CD8-positive, alpha-beta memory T cell (primary cell): ENCODE results near the gene OVCH2. TPM values are rescaled to one million over a fixed set of nuclear protein-coding genes. Genes with fewer than 3 reads are reported as not detected.
A peak's percentile ranks its signal among the peaks of the same experiment; 100 is the strongest.
"Not testable (repeated sequence)": the region's sequence is repeated elsewhere in the genome, so short reads cannot be mapped to it uniquely, and the experiment has no call there.

Experiments used
- CTCF ChIA-PET: fragments of 350-600 bp; sonication (Branson Sonifier 250); formaldehyde crosslinking; loops from one replicate; lab custom pipeline; 2021; ENCODE audit warnings: antibody characterized with exemption; lab: Charles Lee
- POLR2A ChIA-PET: fragments of 350-600 bp; sonication (Branson Sonifier 250); formaldehyde crosslinking; loops from one replicate; lab custom pipeline; 2021; ENCODE audit warnings: antibody characterized with exemption; lab: Charles Lee
- DNase-seq, 5 donors: peaks; one replicate each; pipeline versions ENCODE4 v3.0.0 to v3.0.0-alpha.2; 2020 to 2022; ENCODE audit warnings: mixed read lengths in 1 of 5
- H3K27ac ChIP-seq: one replicate; pipeline ENCODE4 v1.7.0; 2013; ENCODE audit warnings: low read depth, mild to moderate bottlenecking, low read length, moderate library complexity
- H3K27me3 ChIP-seq: 2 replicates; pipeline ENCODE4 v1.7.0; 2013; ENCODE audit warnings: low read length, mild to moderate bottlenecking; ENCODE audit not compliant: insufficient read depth, poor library complexity, severe bottlenecking
- H3K36me3 ChIP-seq: 2 replicates; pipeline ENCODE4 v1.7.0; 2013; ENCODE audit warnings: mild to moderate bottlenecking, low read length, moderate library complexity; ENCODE audit not compliant: insufficient read depth
- H3K4me1 ChIP-seq: 2 replicates; pipeline ENCODE4 v1.7.0; 2013; ENCODE audit warnings: mild to moderate bottlenecking, low read length, moderate library complexity; ENCODE audit not compliant: insufficient read depth
- H3K4me3 ChIP-seq: 2 replicates; pipeline ENCODE4 v1.7.0; 2013; ENCODE audit warnings: mild to moderate bottlenecking, low read length
- H3K9me3 ChIP-seq: 2 replicates; pipeline ENCODE4 v1.7.0; 2013; ENCODE audit warnings: mild to moderate bottlenecking, low read length
- H3K27ac Mint-ChIP-seq, 8 donors: one replicate each; pipeline ENCODE4 v1.8.0; 2020 to 2021; ENCODE audit warnings: mixed read lengths in 8 of 8, mild to moderate bottlenecking in 6 of 8, inconsistent platforms in 3 of 8, moderate library complexity in 3 of 8
- H3K27me3 Mint-ChIP-seq, 2 donors: one replicate each; pipeline ENCODE4 v1.8.0; 2020 to 2021; ENCODE audit warnings: mixed read lengths in 2 of 2, mild to moderate bottlenecking in 1 of 2, moderate library complexity in 1 of 2
- H3K36me3 Mint-ChIP-seq, 3 donors: one replicate each; pipeline ENCODE4 v1.8.0; 2020 to 2021; ENCODE audit warnings: mixed read lengths in 3 of 3, inconsistent platforms in 1 of 3, mild to moderate bottlenecking in 1 of 3
- H3K4me1 Mint-ChIP-seq, 3 donors: one replicate each; pipeline ENCODE4 v1.8.0; 2020 to 2021; ENCODE audit warnings: mixed read lengths in 3 of 3, inconsistent platforms in 1 of 3, mild to moderate bottlenecking in 1 of 3
- H3K4me3 Mint-ChIP-seq, 7 donors: one replicate each; pipeline ENCODE4 v1.8.0; 2020 to 2021; ENCODE audit warnings: mixed read lengths in 7 of 7, mild to moderate bottlenecking in 6 of 7, moderate library complexity in 4 of 7, inconsistent platforms in 2 of 7
- H3K9me3 Mint-ChIP-seq, 5 donors: one replicate each; pipeline ENCODE4 v1.8.0; 2020 to 2022; ENCODE audit warnings: mixed read lengths in 5 of 5, mild to moderate bottlenecking in 3 of 5, moderate library complexity in 2 of 5, inconsistent platforms in 1 of 5
- polyA plus RNA-seq: library from polyadenylated mRNA; unstranded; fragments of 300-500 nt; fragmentation: Illumina TruSeq; gene quantifications from one replicate; pipeline ENCODE4 v1.2.3, GENCODE V29; 2021
- total RNA-seq, 2 experiments: library from RNA; stranded (reverse); gene quantifications; one replicate each; pipeline ENCODE4 v1.2.3, GENCODE V29; 2021

The OVCH2 gene, protein sequence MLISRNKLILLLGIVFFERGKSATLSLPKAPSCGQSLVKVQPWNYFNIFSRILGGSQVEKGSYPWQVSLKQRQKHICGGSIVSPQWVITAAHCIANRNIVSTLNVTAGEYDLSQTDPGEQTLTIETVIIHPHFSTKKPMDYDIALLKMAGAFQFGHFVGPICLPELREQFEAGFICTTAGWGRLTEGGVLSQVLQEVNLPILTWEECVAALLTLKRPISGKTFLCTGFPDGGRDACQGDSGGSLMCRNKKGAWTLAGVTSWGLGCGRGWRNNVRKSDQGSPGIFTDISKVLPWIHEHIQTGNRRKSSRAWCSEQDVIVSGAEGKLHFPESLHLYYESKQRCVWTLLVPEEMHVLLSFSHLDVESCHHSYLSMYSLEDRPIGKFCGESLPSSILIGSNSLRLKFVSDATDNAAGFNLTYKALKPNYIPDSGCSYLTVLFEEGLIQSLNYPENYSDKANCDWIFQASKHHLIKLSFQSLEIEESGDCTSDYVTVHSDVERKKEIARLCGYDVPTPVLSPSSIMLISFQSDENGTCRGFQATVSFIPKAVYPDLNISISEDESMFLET
- total RNA-seq (not detected), polyA plus RNA-seq (not detected)

DNA sequence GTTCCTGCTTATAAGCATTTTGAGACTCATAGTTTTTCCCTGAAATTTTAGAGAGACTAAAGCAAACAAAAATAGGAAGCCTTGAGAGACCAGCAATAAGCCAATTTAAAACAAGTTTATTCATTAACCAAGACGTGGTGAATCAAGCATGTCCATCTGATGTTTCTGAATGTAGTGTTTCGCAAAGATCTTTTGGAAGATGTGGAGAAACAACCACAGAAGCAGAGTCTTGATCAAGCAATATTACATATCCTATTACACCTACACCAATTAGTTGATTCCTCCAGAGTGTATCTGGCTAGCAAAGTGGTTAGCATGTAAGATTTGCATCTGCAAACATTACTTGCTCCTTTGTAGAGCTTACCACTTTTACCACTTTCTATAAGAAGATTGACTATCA, at the start of gene OVCH2:
Gene OVCH2, minus strand, starts transcription at position 101 of the 400 bp plus-strand sequence. Its CDS starts 83 bp downstream, at position 18.
- no peak for DNase-seq
- Histone ChIP-seq H3K36me3 (no peaks in the 10 kb centered on the region), H3K4me3 (no peak within 1 kb of the TSS), H3K9me3 (no peaks in the 10 kb centered on the region), H3K4me1 (no peaks in the 10 kb centered on the region), H3K27ac (no peak within 1 kb of the TSS), H3K27me3 (no peaks in the 10 kb centered on the region)
- CTCF ChIA-PET, result no interaction called here
- Mint-ChIP-seq H3K27ac (no peak within 1 kb of the TSS), H3K36me3 (no peaks in the 10 kb centered on the region), H3K4me1 (no peaks in the 10 kb centered on the region), H3K9me3 (peaks cover 0 to 6% (median 0%) of the 10 kb centered on the region in 5 donors), H3K27me3 (peaks cover 6 to 62% of the 10 kb centered on the region in 2 donors), H3K4me3 (no peak within 1 kb of the TSS)
- POLR2A ChIA-PET, result no interaction called here

DNA sequence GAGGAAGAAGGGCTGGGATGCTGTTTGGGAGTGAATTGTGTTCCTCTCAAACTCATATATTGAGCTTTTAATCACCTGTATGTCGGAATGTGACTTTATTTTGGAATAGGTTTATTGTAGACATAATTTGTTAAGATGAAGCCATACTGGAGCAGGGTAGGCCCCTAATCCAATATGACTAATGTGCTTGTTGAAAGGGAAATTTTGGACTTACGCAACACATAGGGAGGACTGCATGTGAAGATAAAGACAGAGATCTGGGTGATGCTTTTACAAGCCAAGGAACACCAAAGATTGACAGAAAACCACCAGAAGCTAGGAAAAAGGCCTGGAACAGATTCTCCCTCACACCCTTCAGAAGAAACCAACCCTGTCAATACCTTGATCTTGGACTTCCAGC, 43.2 kb upstream of the OVCH2 start:
- no peak overlapping the region for H3K27ac Mint-ChIP-seq
- H3K4me3 ChIP-seq, result no peak overlapping the region
- DNase-seq, result no peak
- no peaks in the 10 kb centered on the region for H3K36me3 Mint-ChIP-seq
- no peaks in the 10 kb centered on the region for H3K4me1 Mint-ChIP-seq
- H3K27me3 Mint-ChIP-seq, result peaks cover 4 to 12% of the 10 kb centered on the region in 2 donors
- no peaks in the 10 kb centered on the region for H3K27me3 ChIP-seq
- H3K9me3 Mint-ChIP-seq, result peaks cover 0 to 2% (median 0%) of the 10 kb centered on the region in 5 donors
- no peaks in the 10 kb centered on the region for H3K36me3 ChIP-seq
- H3K9me3 ChIP-seq, result no peaks in the 10 kb centered on the region
- H3K27ac ChIP-seq, result no peak overlapping the region
- ChIA-PET POLR2A (no interaction called here), CTCF (no interaction called here)
- H3K4me1 ChIP-seq, result no peaks in the 10 kb centered on the region
- no peak overlapping the region for H3K4me3 Mint-ChIP-seq

DNA sequence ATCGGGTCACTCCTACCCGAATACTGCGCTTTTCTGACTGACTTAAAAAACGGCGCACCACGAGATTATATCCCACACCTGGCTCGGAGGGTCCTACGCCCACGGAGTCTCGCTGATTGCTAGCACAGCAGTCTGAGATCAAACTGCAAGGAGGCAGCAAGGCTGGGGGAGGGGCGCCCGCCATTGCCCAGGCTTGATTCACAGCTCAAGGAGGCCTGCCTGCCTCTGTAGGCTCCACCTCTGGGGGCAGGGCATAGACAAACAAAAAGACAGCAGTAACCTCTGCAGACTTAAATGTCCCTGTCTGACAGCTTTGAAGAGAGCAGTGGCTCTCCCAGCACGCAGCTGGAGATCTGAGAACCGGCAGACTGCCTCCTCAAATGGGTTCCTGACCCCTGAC, 28.5 kb upstream of the OVCH2 start:
- DNase-seq, H3K9me3 Mint-ChIP-seq, H3K4me3 ChIP-seq, H3K4me1 Mint-ChIP-seq, POLR2A ChIA-PET, H3K9me3 ChIP-seq, H3K4me3 Mint-ChIP-seq, H3K36me3 ChIP-seq, H3K27ac Mint-ChIP-seq, H3K27ac ChIP-seq, CTCF ChIA-PET, H3K27me3 ChIP-seq, H3K4me1 ChIP-seq, H3K36me3 Mint-ChIP-seq: not testable (repeated sequence)
- H3K27me3 Mint-ChIP-seq, result peaks cover 0 to 29% of the 10 kb centered on the region in 2 donors

DNA sequence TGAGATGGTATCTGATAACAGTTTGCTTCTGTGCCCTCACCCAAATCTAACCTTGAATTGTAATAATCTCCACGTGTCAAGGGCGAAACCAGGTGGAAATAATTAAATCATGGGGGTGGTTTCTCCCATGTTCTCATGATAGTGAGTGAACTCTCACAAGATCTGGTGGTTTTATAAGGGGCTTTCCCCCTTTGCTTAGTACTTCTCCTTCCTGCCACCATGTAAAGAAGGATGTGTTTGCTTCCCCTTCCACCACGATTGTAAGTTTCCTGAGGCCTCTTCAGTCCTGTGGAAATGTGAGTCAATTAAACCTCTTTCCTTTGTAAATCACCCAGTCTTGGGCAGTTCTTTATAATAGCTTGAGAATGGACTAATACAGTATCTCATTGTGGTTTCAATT, 8.5 kb upstream of the OVCH2 start:
- ChIA-PET CTCF (no interaction called here), POLR2A (no interaction called here)
- Mint-ChIP-seq H3K36me3 (no peaks in the 10 kb centered on the region), H3K9me3 (peaks cover 0 to 7% (median 5%) of the 10 kb centered on the region in 5 donors), H3K27me3 (peaks cover 8 to 41% of the 10 kb centered on the region in 2 donors), H3K4me3 (no peak overlapping the region), H3K4me1 (no peaks in the 10 kb centered on the region), H3K27ac (no peak overlapping the region)
- no peak for DNase-seq
- Histone ChIP-seq H3K27ac (no peak overlapping the region), H3K9me3 (no peaks in the 10 kb centered on the region), H3K4me3 (no peak overlapping the region), H3K36me3 (no peaks in the 10 kb centered on the region), H3K4me1 (no peaks in the 10 kb centered on the region), H3K27me3 (no peaks in the 10 kb centered on the region)

DNA sequence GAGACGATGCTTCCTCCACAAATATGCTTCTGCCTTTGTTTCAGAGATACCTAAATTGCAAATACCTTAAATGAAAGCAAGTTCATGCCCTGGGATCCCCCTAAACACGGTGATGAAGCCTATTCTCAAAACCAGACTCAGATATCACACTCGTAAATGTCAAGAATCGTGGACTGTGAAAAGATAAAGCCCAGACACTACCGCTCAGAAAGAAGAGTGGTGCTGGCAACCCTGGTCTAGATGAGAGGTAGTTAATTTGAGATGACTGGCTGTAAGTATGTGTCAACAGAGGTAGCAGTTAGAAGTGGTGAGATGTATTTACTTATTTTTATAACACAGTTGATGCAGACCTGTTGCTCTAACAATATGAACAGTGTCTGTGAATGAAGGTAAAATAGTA, 2.5 kb downstream of the OVCH2 start:
- Histone ChIP-seq H3K9me3 (no peaks in the 10 kb centered on the region), H3K36me3 (no peaks in the 10 kb centered on the region), H3K4me3 (no peak overlapping the region), H3K27ac (no peak overlapping the region), H3K27me3 (no peaks in the 10 kb centered on the region), H3K4me1 (no peaks in the 10 kb centered on the region)
- H3K4me1 Mint-ChIP-seq, result no peaks in the 10 kb centered on the region
- H3K4me3 Mint-ChIP-seq, result no peak overlapping the region
- H3K27ac Mint-ChIP-seq, result no peak overlapping the region
- CTCF ChIA-PET, result no interaction called here
- DNase-seq, result no peak
- H3K36me3 Mint-ChIP-seq, result no peaks in the 10 kb centered on the region
- H3K9me3 Mint-ChIP-seq, result no peaks in the 10 kb centered on the region
- POLR2A ChIA-PET, result no interaction called here
- H3K27me3 Mint-ChIP-seq, result peaks cover 8 to 60% of the 10 kb centered on the region in 2 donors

DNA sequence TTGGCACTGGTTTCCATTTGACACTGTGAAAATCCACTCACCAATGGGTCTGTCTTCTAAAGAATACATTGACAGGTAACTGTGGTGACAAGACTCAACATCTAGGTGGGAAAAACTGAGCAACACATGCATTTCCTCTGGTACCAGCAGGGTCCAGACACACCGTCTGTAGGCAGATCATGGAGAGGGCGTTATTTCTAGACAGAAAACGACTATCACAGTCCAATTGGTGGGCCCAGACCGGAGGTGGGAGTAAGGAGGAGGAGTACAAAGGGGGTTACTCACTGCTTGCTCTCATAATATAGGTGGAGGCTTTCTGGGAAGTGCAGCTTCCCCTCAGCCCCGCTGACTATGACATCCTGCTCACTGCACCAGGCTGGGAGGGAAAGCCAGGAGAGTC, 9.9 kb downstream of the OVCH2 start:
- peaks cover 10 to 50% of the 10 kb centered on the region in 2 donors for H3K27me3 Mint-ChIP-seq

DNA sequence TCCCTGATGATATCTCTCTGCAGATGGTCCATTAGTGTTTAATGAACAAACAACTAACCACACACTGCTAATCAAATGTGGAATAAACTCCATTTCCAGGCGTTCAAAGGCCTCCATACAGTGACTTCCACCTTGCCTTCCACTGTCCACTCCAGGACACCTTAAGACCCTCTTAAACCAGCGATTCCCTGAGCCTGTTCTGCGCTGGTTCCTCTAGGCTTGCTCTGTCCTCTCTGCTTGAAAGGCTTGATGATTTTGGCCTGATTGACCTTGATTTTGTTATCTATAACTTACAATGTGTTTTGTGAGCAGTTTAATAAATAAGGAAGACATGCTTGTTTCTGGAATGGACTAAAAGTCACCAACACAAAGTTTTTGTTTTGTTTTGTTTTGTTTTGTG, 12.0 kb downstream of the OVCH2 start:
- peaks cover 8% of the 10 kb centered on the region for H3K27me3 ChIP-seq
- ChIA-PET CTCF (interaction anchor here (0.6 to 1.4 kb wide), 8 partner anchors 9 to 252 kb away, joined by 3 to 7 read pairs (median 3); no protein-coding TSS in a partner anchor), POLR2A (no interaction called here)
- no peaks in the 10 kb centered on the region for H3K4me1 Mint-ChIP-seq
- H3K27ac ChIP-seq, result no peak overlapping the region
- no peaks in the 10 kb centered on the region for H3K9me3 ChIP-seq
- H3K4me1 ChIP-seq, result no peaks in the 10 kb centered on the region
- no peak for DNase-seq
- H3K4me3 Mint-ChIP-seq, result no peak overlapping the region
- no peaks in the 10 kb centered on the region for H3K36me3 Mint-ChIP-seq
- peaks cover 5 to 55% of the 10 kb centered on the region in 2 donors for H3K27me3 Mint-ChIP-seq
- H3K9me3 Mint-ChIP-seq, result no peaks in the 10 kb centered on the region
- H3K4me3 ChIP-seq, result no peak overlapping the region
- peak overlapping the region in 1 of 8 donors; percentile 55 for H3K27ac Mint-ChIP-seq
- H3K36me3 ChIP-seq, result no peaks in the 10 kb centered on the region

More for the DNA sequence above, 9.9 kb downstream of the OVCH2 start:
- Histone ChIP-seq H3K4me3 (no peak overlapping the region), H3K9me3 (no peaks in the 10 kb centered on the region), H3K36me3 (no peaks in the 10 kb centered on the region), H3K27ac (no peak overlapping the region), H3K27me3 (peaks cover 8% of the 10 kb centered on the region), H3K4me1 (no peaks in the 10 kb centered on the region)
- H3K4me1 Mint-ChIP-seq, result no peaks in the 10 kb centered on the region
- no peaks in the 10 kb centered on the region for H3K9me3 Mint-ChIP-seq
- ChIA-PET CTCF (no interaction called here), POLR2A (no interaction called here)
- no peaks in the 10 kb centered on the region for H3K36me3 Mint-ChIP-seq
- H3K27ac Mint-ChIP-seq, result no peak overlapping the region
- H3K4me3 Mint-ChIP-seq, result no peak overlapping the region
- no peak for DNase-seq

DNA sequence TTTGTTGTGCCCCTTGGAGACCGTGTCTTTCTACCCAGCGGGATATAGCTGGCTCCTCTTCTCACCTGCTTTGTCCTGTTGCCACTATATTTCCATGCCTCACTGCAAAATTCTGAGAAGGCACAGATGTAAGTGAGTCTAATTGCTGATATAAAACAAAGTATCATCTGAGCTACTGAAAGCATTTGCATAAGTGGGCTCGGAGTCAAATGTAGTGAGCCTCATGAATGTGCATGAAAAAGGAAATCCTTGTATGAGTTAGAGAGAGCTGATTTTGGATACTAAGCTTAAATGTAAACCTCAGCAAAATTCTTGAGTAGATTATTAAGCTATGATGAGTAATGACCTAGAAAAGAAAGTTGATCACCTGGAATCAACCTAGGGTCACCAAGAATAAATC, 13.9 kb downstream of the OVCH2 start:
- Mint-ChIP-seq H3K4me3 (no peak overlapping the region), H3K4me1 (no peaks in the 10 kb centered on the region), H3K9me3 (no peaks in the 10 kb centered on the region), H3K27ac (no peak overlapping the region), H3K27me3 (peaks cover 10 to 64% of the 10 kb centered on the region in 2 donors), H3K36me3 (no peaks in the 10 kb centered on the region)
- Histone ChIP-seq H3K4me3 (no peak overlapping the region), H3K27ac (no peak overlapping the region), H3K36me3 (no peaks in the 10 kb centered on the region), H3K9me3 (no peaks in the 10 kb centered on the region), H3K4me1 (no peaks in the 10 kb centered on the region), H3K27me3 (peaks cover 13% of the 10 kb centered on the region)
- no peak for DNase-seq
- POLR2A ChIA-PET, result no interaction called here
- CTCF ChIA-PET, result interaction anchor here (1.2 to 1.8 kb wide), 2 partner anchors 593 to 880 kb away, joined by 4 to 6 read pairs; no protein-coding TSS in a partner anchor
